ENCODE measurements around the gene FHIT. TPM values are rescaled to one million over a fixed set of nuclear protein-coding genes. Genes with fewer than 3 reads are reported as not detected.

FHIT gene
- polyA plus RNA-seq, 1 experiment = 0.11 TPM

GRCh38 chr3:59927056-59927455 is 1324.2 kb downstream of the FHIT start:
- TF ChIP-seq, protein P1, sequence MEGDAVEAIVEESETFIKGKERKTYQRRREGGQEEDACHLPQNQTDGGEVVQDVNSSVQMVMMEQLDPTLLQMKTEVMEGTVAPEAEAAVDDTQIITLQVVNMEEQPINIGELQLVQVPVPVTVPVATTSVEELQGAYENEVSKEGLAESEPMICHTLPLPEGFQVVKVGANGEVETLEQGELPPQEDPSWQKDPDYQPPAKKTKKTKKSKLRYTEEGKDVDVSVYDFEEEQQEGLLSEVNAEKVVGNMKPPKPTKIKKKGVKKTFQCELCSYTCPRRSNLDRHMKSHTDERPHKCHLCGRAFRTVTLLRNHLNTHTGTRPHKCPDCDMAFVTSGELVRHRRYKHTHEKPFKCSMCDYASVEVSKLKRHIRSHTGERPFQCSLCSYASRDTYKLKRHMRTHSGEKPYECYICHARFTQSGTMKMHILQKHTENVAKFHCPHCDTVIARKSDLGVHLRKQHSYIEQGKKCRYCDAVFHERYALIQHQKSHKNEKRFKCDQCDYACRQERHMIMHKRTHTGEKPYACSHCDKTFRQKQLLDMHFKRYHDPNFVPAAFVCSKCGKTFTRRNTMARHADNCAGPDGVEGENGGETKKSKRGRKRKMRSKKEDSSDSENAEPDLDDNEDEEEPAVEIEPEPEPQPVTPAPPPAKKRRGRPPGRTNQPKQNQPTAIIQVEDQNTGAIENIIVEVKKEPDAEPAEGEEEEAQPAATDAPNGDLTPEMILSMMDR (IDR thresholded peaks at IDR 0.05; ENCODE audit: insufficient read depth, low read depth, low read length) = no peak
- POLR2A ChIA-PET = no interaction called here
- CTCF ChIA-PET = no interaction called here

DNA sequence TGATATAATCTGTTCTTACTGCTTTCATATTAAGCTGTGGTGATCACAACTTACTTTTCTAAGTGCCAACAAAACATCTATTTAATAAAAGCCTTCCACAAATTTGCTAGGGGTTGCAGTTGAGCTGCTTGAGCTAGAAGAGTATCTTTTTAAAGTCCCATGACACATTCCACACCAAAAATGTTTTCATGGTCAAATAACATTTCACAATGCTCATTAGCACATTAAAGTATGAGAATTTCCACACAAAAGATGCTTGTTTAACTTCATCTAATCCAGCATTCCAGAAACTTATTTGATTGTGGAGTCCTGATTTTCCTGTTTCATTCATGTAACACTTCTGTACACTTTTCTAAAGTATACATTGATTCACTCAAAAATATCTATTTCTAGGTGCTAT is 1325.3 kb downstream of the FHIT start:
- CTCF ChIA-PET = interaction anchor here (0.6 kb wide), 1 partner anchor 15 kb away, joined by 3 read pairs; no protein-coding TSS in a partner anchor
- Histone ChIP-seq H3K27me3 (ENCODE audit: control insufficient read depth, insufficient read depth, low read length) (no peaks in the 10 kb centered on the region), H3K4me3 (ENCODE audit: low read depth, low read length) (no peak overlapping the region), H3K36me3 (ENCODE audit: control insufficient read depth, insufficient read depth, low read length) (no peaks in the 10 kb centered on the region)
- TF ChIP-seq, protein P1 (IDR thresholded peaks at IDR 0.05; ENCODE audit: insufficient read depth, low read depth, low read length) = no peak
- POLR2A ChIA-PET = no interaction called here
- DNase-seq (ENCODE audit: low read depth) = no peak

More at GRCh38 chr3:59927056-59927455, 1324.2 kb downstream of the FHIT start:
- no peaks in the 10 kb centered on the region for H3K36me3 ChIP-seq (ENCODE audit: control insufficient read depth, insufficient read depth, low read length)
- H3K27me3 ChIP-seq (ENCODE audit: control insufficient read depth, insufficient read depth, low read length) = no peaks in the 10 kb centered on the region
- H3K4me3 ChIP-seq (ENCODE audit: low read depth, low read length) = no peak overlapping the region
- no peak for DNase-seq (ENCODE audit: low read depth)

DNA sequence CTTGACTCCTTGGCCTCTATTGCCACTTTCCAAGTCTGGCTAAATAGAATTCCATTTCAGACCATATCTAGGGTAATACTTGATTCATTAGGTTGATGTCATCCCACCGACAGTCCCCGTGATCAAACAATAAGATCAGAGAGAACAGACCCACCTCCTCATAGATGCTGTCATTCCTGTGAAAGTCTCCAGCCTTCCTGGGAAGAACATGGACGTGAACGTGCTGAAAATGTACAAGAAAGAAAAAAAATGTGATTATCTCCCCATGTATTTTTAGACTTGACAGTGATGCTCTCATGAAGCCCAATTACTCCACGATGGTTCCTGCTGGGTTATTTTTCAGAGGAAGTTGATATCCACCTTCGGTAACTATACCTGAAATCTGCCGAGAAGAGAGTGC is 1329.1 kb downstream of the FHIT start:
- POLR2A ChIA-PET = no interaction called here

DNA sequence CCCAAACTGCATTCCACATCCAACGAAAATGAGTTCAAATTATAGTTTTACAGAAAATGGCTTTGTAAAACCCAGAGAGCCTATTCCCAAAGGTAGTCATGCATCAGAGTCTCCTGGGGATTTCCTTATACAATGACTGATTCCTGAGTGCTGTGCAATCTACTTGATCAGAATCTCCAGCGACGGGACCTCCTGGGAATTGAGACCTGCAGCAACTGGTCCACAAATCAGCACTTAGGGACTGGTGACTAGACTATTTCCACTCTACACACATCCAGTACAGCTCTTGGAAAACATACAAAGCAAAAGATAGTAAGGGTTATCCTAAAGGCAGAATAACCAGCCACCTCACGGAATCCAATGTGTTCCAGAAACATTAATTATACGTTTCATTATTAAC is 1330.4 kb downstream of the FHIT start:
- ChIA-PET CTCF (no interaction called here), POLR2A (no interaction called here)
- no peak for DNase-seq (ENCODE audit: low read depth)
- TF ChIP-seq, protein P1 (IDR thresholded peaks at IDR 0.05; ENCODE audit: insufficient read depth, low read depth, low read length) = no peak
- Histone ChIP-seq H3K4me3 (ENCODE audit: low read depth, low read length) (no peak overlapping the region), H3K36me3 (ENCODE audit: control insufficient read depth, insufficient read depth, low read length) (no peaks in the 10 kb centered on the region), H3K27me3 (ENCODE audit: control insufficient read depth, insufficient read depth, low read length) (no peaks in the 10 kb centered on the region)

More for the DNA sequence above, 1329.1 kb downstream of the FHIT start:
- TF ChIP-seq, protein P1 (IDR thresholded peaks at IDR 0.05; ENCODE audit: insufficient read depth, low read depth, low read length) = no peak
- Histone ChIP-seq H3K27me3 (ENCODE audit: control insufficient read depth, insufficient read depth, low read length) (no peaks in the 10 kb centered on the region), H3K4me3 (ENCODE audit: low read depth, low read length) (no peak overlapping the region), H3K36me3 (ENCODE audit: control insufficient read depth, insufficient read depth, low read length) (no peaks in the 10 kb centered on the region)
- no peak for DNase-seq (ENCODE audit: low read depth)
- CTCF ChIA-PET = no interaction called here

- DNase-seq (ENCODE audit: low read depth) = no peak
- POLR2A ChIA-PET = no interaction called here
- TF ChIP-seq, protein P1 (IDR thresholded peaks at IDR 0.05; ENCODE audit: insufficient read depth, low read depth, low read length) = no peak
- no peak overlapping the region for H3K4me3 ChIP-seq (ENCODE audit: low read depth, low read length)
- H3K27me3 ChIP-seq (ENCODE audit: control insufficient read depth, insufficient read depth, low read length) = no peaks in the 10 kb centered on the region
- CTCF ChIA-PET = no interaction called here
- H3K36me3 ChIP-seq (ENCODE audit: control insufficient read depth, insufficient read depth, low read length) = no peaks in the 10 kb centered on the region
Measured at GRCh38 chr3:59919586-59919985, 1331.7 kb downstream of the FHIT start.

Data from BJ (cell line).